Kidney (tissue), 14 donors: Measurements from ENCODE around the gene TNS3. TPM values are rescaled to one million over a fixed set of nuclear protein-coding genes. Genes with fewer than 3 reads are reported as not detected.
A peak's percentile ranks its signal among the peaks of the same experiment; 100 is the strongest.
"Not testable (repeated sequence)": the region's sequence is repeated elsewhere in the genome, so short reads cannot be mapped to it uniquely, and the experiment has no call there.

Experiments
- DNase-seq, 5 donors: peaks; one replicate each; pipeline ENCODE4 v3.0.0-alpha.2; 2013 to 2020
- FAIRE-seq: peaks from 2 replicates; lab custom pipeline; 2012; peaks lifted over from hg19 to GRCh38; lab: Jason Lieb, UNC
- H3K27ac ChIP-seq, 2 donors: one replicate each; pipeline ENCODE4 v1.7.0; 2013; ENCODE audit warnings: low read depth in 2 of 2, low read length in 2 of 2, inconsistent platforms in 1 of 2
- H3K27me3 ChIP-seq: one replicate; pipeline ENCODE4 v1.7.1; 2013; ENCODE audit warnings: low read length, inconsistent platforms; ENCODE audit not compliant: control insufficient read depth, insufficient read depth
- H3K36me3 ChIP-seq, 3 donors: one replicate each; pipeline versions ENCODE4 v1.7.0 to v1.7.1; 2013; ENCODE audit warnings: low read length in 3 of 3, control low read depth in 1 of 3, inconsistent platforms in 1 of 3; ENCODE audit not compliant: insufficient read depth in 3 of 3, control insufficient read depth in 2 of 3
- H3K4me1 ChIP-seq, 3 donors: one replicate each; pipeline versions ENCODE4 v1.7.0 to v1.7.1; 2013; ENCODE audit warnings: low read length in 3 of 3, inconsistent platforms in 1 of 3, low read depth in 1 of 3; ENCODE audit not compliant: control insufficient read depth in 2 of 3, insufficient read depth in 2 of 3
- H3K4me3 ChIP-seq, 3 donors: one replicate each; pipeline versions ENCODE4 v1.7.0 to v1.8.1; 2013; ENCODE audit warnings: low read length in 3 of 3, control low read depth in 1 of 3, inconsistent platforms in 1 of 3
- H3K9ac ChIP-seq, 3 donors: one replicate each; pipeline versions ENCODE4 v1.7.0 to v1.7.1; 2013; ENCODE audit warnings: low read length in 3 of 3, control low read depth in 1 of 3, inconsistent platforms in 1 of 3
- H3K9me3 ChIP-seq, 3 donors: one replicate each; pipeline versions ENCODE4 v1.7.0 to v1.7.1; 2013; ENCODE audit warnings: low read length in 3 of 3, control low read depth in 1 of 3, inconsistent platforms in 1 of 3; ENCODE audit not compliant: control insufficient read depth in 2 of 3, insufficient read depth in 1 of 3
- CTCF ChIP-seq: IDR thresholded peaks from 3 replicates; pipeline ENCODE4 v1.5.1; 2012; ENCODE audit warnings: mild to moderate bottlenecking, moderate library complexity, borderline replicate concordance; ENCODE audit not compliant: insufficient read depth; ENCODE audit errors: extremely low read depth
- intact Hi-C: fragments of 100-400 bp; cut with DNase I; formaldehyde crosslinking; loops from one replicate; pipeline ENCODE4 v1.11.1; 2022
- polyA plus RNA-seq: library from polyadenylated mRNA; stranded (reverse); fragments of 350-450 nt; fragmentation: Illumina TruSeq; extraction: RNeasy Lipid Tissue Mini Kit (QIAGEN cat#74804); gene quantifications from one replicate; pipeline ENCODE4 v1.2.3, GENCODE V29; 2014; ENCODE audit warnings: low read depth, low replicate concordance; ENCODE audit not compliant: insufficient read depth
- total RNA-seq: library from RNA; stranded (reverse); fragmentation: NEBNext Ultra II Directional; extraction: Animal tissue kit (Norgen Biotek cat#: 25700); gene quantifications from one replicate; pipeline ENCODE4 v1.2.1, GENCODE V29; 2021
- donor health status: control.
- donor health status: control.
- donor health status: control.
- donor health status: control.
- donor health status: control.
- donor health status: DM: yes; HTN: yes; CAD: no.
- donor health status: Normal renal cell carcinoma (clear cell type).

The TNS3 gene
- total and polyA plus RNA-seq, 2 donors from 2014 or later, result 38.4 to 198 TPM

GRCh38 chr7:47605816-47606575 is 24.1 kb upstream of the TNS3 start:
- Histone ChIP-seq H3K9ac (no peak overlapping the region), H3K9me3 (no peaks in the 10 kb centered on the region), H3K27ac (no peak overlapping the region), H3K36me3 (no peaks in the 10 kb centered on the region), H3K4me1 (peaks cover 14 to 45% (median 44%) of the 10 kb centered on the region in 3 donors), H3K27me3 (no peaks in the 10 kb centered on the region), H3K4me3 (no peak overlapping the region)
- FAIRE-seq (no peak), DNase-seq (no peak)
- intact Hi-C loops, result no loop called here
- no peak for TF ChIP-seq CTCF

DNA sequence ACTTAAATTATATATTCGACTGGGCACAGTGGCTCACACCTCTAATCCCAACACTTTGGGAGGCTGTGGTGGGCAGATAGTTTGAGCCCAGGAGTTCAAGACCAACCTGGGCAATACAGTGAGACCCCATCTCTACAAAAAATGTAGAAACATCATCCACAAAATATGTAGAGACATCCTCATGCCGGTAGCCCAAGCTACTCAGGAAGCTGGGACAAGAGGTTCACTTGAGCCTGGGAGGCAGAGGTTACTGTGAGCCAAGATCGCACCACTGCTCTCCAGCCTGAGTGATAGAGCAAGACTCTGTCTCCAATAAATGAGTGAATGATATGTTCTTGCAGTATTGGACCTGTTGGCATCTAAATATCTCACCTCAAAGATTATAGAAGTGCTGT is 22.6 kb upstream of the TNS3 start:
- peaks cover 8 to 48% (median 44%) of the 10 kb centered on the region in 3 donors for H3K4me1 ChIP-seq

DNA sequence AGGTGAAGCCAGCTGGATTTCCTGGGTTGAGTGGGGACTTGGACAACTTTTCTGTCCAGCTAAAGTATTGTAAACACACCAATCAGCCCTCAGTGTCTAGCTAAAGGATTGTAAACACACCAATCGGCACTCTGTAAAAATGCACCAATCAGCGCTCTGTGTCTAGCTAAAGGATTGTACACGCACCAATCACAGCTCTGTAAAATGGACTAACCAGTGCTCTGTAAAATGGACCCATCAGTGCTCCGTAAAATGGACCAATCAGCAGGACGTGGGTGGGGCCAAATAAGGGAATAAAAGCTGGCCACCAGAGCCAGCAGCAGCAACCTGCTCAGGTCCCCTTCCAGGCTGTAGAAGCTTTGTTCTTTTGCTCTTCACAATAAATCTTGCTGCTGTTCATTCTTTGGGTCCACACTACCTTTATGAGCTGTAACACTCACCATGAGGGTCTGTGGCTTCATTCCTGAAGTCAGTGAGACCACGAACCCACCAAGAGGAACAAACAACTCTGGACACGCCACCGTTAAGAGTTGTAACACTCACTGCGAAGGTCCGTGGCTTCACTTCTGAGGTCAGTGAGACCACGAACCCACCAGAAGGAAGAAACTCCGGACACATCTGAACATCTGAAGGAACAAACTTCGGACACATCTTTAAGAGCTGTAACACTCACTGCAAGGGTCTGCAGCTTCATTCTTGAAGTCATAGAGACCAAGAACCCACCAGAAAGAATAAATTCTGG is 21.8 kb upstream of the TNS3 start:
- H3K4me3 ChIP-seq, H3K27me3 ChIP-seq, DNase-seq, intact Hi-C loops, H3K36me3 ChIP-seq, H3K9ac ChIP-seq, H3K9me3 ChIP-seq, FAIRE-seq: not testable (repeated sequence)
- Histone ChIP-seq H3K27ac (peak overlapping the region; percentile 63 to 80), H3K4me1 (peaks cover 8 to 48% (median 44%) of the 10 kb centered on the region in 3 donors)

More for the DNA sequence above, 22.6 kb upstream of the TNS3 start:
- FAIRE-seq, result no peak
- Histone ChIP-seq H3K4me3 (no peak overlapping the region), H3K36me3 (no peaks in the 10 kb centered on the region), H3K27me3 (no peaks in the 10 kb centered on the region), H3K9ac (no peak overlapping the region), H3K9me3 (no peaks in the 10 kb centered on the region), H3K27ac (peak overlapping the region; percentile 63 to 80)
- no peak for TF ChIP-seq CTCF
- intact Hi-C loops, result no loop called here
- DNase-seq, result no peak
